Gastroesophageal sphincter (tissue), 4 donors: Measurements from ENCODE around the gene CLIC6. TPM values are rescaled to one million over a fixed set of nuclear protein-coding genes. Genes with fewer than 3 reads are reported as not detected.
A peak's percentile ranks its signal among the peaks of the same experiment; 100 is the strongest.
"Not testable (repeated sequence)": the region's sequence is repeated elsewhere in the genome, so short reads cannot be mapped to it uniquely, and the experiment has no call there.

ENCODE experiments used
- ATAC-seq: fragments of 150-250 bp; one replicate; pipeline ENCODE4 v1.9.1; 2016; ENCODE audit warnings: mild to moderate bottlenecking, moderate library complexity
- H3K27ac ChIP-seq, 4 donors: fragments of 200-600 bp; sonication (generic) in 3 of 4; 1 replicate in 3 of 4; 2 replicates in 1 of 4; pipeline ENCODE4 v1.5.1; 2016 to 2019
- H3K27me3 ChIP-seq: fragments of 200-600 bp; sonication (generic); one replicate; pipeline ENCODE4 v1.5.1; 2019
- H3K36me3 ChIP-seq, 2 donors: fragments of 200-600 bp; sonication (generic); one replicate each; pipeline ENCODE4 v1.5.1; 2019; ENCODE audit warnings: control low read depth in 1 of 2
- H3K4me1 ChIP-seq, 3 donors: fragments of 200-600 bp; sonication (generic); 1 replicate in 2 of 3; 2 replicates in 1 of 3; pipeline ENCODE4 v1.5.1; 2016 to 2019; ENCODE audit warnings: control low read depth in 2 of 3
- H3K4me3 ChIP-seq, 2 donors: fragments of 200-600 bp; sonication (generic); one replicate each; pipeline ENCODE4 v1.5.1; 2019; ENCODE audit warnings: mild to moderate bottlenecking in 1 of 2, moderate library complexity in 1 of 2
- H3K9me3 ChIP-seq, 3 donors: fragments of 200-600 bp; sonication (generic); one replicate each; pipeline ENCODE4 v1.5.1; 2017 to 2019; ENCODE audit warnings: control low read depth in 2 of 3
- EP300 ChIP-seq: sonication (generic); formaldehyde crosslinking; IDR thresholded peaks from one replicate; pipeline ENCODE4 v1.6.1; 2017; ENCODE audit warnings: antibody characterized with exemption, mild to moderate bottlenecking
- POLR2A ChIP-seq, 2 donors: fragments of 450-650 bp; IDR thresholded peaks; one replicate each; pipeline ENCODE4 v1.6.1; 2017; ENCODE audit warnings: antibody characterized with exemption in 2 of 2, mild to moderate bottlenecking in 2 of 2, moderate library complexity in 1 of 2
- POLR2AphosphoS5 ChIP-seq: sonication (generic); formaldehyde crosslinking; IDR thresholded peaks from one replicate; pipeline ENCODE4 v1.6.1; 2017; ENCODE audit warnings: antibody characterized with exemption
- WGBS, 2 donors: methylation state at CpG; one replicate each; pipeline ENCODE4 v1.1.5; 2018; ENCODE audit warnings: low coverage in 1 of 2; 5-methylcytosine and 5-hydroxymethylcytosine counted together
- total RNA-seq, 4 donors: library from RNA; depleted of rRNA; stranded (reverse); fragments of >200 nt; gene quantifications; one replicate each; pipeline ENCODE4 v1.1.0, GENCODE V29; 2016
- TF ChIP-seq, protein P1 (sequence below), 4 experiments: fragments of 200-600 bp in 2 of 4; fragments of 450-650 bp in 2 of 4; sonication (generic) in 1 of 4; IDR thresholded peaks; one replicate each; pipeline ENCODE4 v1.5.1; 2017 to 2019; ENCODE audit warnings: antibody characterized with exemption in 4 of 4, mild to moderate bottlenecking in 2 of 4, moderate library complexity in 2 of 4

The CLIC6 gene
- total RNA-seq, 4 donors from 2014 or later = 0.54 to 4.6 (median 0.66) TPM

DNA sequence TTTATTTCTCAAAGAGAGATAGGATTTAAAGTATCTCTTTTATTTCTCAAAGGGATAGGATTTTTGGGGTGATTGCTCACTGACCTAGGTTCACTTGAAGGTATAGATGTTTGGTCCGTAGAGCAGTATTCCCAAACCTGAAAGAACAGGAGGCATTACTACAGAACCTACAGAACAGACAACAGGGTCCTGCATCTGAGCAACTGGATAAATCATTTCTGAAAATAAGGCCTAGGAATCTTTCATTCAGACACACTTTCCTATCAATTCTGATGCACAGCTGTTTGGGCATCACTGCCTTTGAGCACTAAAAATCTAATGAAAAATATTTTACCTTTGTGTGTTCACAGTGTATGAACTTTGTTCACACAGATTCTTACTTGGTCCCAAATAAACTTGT, 17.2 kb upstream of the CLIC6 start:
- ATAC-seq = no peak
- H3K27me3 ChIP-seq = peaks cover 50% of the 10 kb centered on the region
- H3K27ac ChIP-seq = no peak overlapping the region
- H3K36me3 ChIP-seq = no peaks in the 10 kb centered on the region
- WGBS, 2 donors = 83 to 100% methylated on average over 1 of the region's 1 CpG
- peaks cover 0 to 26% (median 0%) of the 10 kb centered on the region in 3 donors for H3K9me3 ChIP-seq
- TF ChIP-seq POLR2AphosphoS5 (no peak), EP300 (no peak), POLR2A (IDR thresholded peaks at IDR 0.05) (no peak)
- TF ChIP-seq, protein P1, sequence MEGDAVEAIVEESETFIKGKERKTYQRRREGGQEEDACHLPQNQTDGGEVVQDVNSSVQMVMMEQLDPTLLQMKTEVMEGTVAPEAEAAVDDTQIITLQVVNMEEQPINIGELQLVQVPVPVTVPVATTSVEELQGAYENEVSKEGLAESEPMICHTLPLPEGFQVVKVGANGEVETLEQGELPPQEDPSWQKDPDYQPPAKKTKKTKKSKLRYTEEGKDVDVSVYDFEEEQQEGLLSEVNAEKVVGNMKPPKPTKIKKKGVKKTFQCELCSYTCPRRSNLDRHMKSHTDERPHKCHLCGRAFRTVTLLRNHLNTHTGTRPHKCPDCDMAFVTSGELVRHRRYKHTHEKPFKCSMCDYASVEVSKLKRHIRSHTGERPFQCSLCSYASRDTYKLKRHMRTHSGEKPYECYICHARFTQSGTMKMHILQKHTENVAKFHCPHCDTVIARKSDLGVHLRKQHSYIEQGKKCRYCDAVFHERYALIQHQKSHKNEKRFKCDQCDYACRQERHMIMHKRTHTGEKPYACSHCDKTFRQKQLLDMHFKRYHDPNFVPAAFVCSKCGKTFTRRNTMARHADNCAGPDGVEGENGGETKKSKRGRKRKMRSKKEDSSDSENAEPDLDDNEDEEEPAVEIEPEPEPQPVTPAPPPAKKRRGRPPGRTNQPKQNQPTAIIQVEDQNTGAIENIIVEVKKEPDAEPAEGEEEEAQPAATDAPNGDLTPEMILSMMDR (IDR thresholded peaks at IDR 0.05) = no peak
- no peak overlapping the region for H3K4me3 ChIP-seq
- no peaks in the 10 kb centered on the region for H3K4me1 ChIP-seq

DNA sequence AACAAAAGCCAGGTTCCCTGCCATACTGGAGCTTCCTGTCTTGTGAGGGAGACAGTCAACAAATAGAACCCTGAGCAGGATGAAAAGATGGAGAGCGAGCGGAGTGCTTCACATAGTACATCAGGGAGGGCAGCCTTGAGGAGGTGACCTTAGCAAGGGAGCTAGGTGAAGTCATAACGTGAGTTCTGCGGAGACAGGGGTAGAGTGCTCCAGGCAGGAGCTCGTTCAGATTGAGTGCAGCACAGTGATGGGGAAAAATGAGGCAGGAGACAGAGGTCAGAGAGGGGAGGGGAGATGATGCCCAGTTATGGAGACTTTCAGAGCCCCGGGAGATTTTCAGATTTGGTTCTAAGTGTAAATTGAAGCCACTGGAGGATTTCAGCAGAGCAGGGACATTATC, 15.3 kb upstream of the CLIC6 start:
- Histone ChIP-seq H3K36me3 (no peaks in the 10 kb centered on the region), H3K27me3 (peaks cover 38% of the 10 kb centered on the region), H3K9me3 (peaks cover 0 to 26% (median 0%) of the 10 kb centered on the region in 3 donors), H3K4me1 (no peaks in the 10 kb centered on the region), H3K4me3 (no peak overlapping the region), H3K27ac (no peak overlapping the region)
- TF ChIP-seq EP300 (no peak), POLR2A (IDR thresholded peaks at IDR 0.05) (no peak), POLR2AphosphoS5 (no peak)
- TF ChIP-seq, protein P1 (IDR thresholded peaks at IDR 0.05) = no peak
- ATAC-seq = no peak
- 69 to 81% methylated on average over 5 to 6 of the region's 6 CpGs for WGBS, 2 donors

DNA sequence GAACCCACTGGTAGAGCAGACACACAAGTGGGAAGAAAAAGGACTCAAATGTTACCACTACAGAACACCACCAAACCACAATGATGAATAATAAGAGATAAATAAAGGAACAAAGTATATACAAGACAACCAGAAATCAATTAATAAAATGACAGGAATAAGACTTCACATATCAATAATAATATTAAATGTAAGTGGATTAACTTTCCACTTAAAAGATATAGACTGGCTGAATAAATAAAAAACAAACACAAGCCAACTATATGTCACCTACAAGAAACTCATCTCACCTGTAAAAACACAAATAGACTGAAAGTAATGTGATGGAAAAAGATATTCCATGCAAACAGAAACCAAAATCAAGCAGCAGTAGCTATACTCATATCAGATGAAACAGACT, 6.9 kb upstream of the CLIC6 start:
- no peaks in the 10 kb centered on the region for H3K36me3 ChIP-seq
- no peaks in the 10 kb centered on the region for H3K4me1 ChIP-seq
- H3K27me3 ChIP-seq = peaks cover 14% of the 10 kb centered on the region
- TF ChIP-seq, protein P1 (IDR thresholded peaks at IDR 0.05) = no peak
- TF ChIP-seq POLR2AphosphoS5 = no peak
- TF ChIP-seq EP300 = no peak
- TF ChIP-seq POLR2A (IDR thresholded peaks at IDR 0.05) = no peak
- H3K27ac ChIP-seq = no peak overlapping the region
- no peak for ATAC-seq
- peaks cover 0 to 35% (median 2%) of the 10 kb centered on the region in 3 donors for H3K9me3 ChIP-seq
- H3K4me3 ChIP-seq = no peak overlapping the region

DNA sequence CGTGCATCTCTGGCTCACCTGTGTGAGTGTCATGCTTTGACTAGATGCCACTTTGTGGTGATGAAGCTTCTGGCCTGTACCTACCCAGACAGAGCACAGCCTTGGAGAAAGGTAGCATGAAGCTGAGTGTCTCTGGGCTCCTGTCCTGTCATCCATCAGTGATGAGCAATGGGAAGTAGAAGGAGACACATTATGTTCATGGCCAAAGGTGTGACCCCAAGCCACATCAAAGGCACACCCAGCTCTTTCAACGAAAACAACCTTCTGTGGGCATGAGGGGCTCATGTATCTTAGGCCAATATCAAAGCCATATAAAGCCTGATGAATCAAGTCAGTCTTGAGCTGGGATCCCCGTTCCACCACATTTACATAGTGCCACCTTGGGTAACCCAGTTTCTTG, 1.0 kb upstream of the CLIC6 start:
- no peak for TF ChIP-seq POLR2AphosphoS5
- no peak for TF ChIP-seq EP300
- TF ChIP-seq POLR2A (IDR thresholded peaks at IDR 0.05) = no peak
- TF ChIP-seq, protein P1 (IDR thresholded peaks at IDR 0.05) = no peak
- H3K4me3 ChIP-seq = no peak overlapping the region
- ATAC-seq = no peak

DNA sequence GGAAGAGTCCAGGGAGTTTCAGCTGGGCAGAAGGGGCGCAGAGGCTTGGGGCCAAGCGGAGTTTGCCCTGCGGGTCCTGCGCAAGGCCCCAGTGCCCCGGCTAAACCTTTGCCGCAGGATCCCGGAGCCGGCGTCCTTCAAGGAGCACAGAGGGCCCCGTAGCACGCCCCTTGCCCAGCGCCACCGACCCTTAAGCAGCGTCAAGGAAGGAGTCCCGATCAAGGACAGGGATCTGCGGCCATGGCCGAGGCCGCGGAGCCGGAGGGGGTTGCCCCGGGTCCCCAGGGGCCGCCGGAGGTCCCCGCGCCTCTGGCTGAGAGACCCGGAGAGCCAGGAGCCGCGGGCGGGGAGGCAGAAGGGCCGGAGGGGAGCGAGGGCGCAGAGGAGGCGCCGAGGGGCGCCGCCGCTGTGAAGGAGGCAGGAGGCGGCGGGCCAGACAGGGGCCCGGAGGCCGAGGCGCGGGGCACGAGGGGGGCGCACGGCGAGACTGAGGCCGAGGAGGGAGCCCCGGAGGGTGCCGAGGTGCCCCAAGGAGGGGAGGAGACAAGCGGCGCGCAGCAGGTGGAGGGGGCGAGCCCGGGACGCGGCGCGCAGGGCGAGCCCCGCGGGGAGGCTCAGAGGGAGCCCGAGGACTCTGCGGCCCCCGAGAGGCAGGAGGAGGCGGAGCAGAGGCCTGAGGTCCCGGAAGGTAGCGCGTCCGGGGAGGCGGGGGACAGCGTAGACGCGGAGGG, 520 bp downstream of the CLIC6 start:
- no peak for TF ChIP-seq POLR2A (IDR thresholded peaks at IDR 0.05)
- TF ChIP-seq POLR2AphosphoS5 = no peak
- TF ChIP-seq, protein P1 (IDR thresholded peaks at IDR 0.05) = no peak
- TF ChIP-seq EP300 = no peak
- ATAC-seq = peak; percentile 30
- H3K9me3 ChIP-seq = no peaks in the 10 kb centered on the region
- H3K4me3 ChIP-seq = peak overlapping the region; percentile 13 to 48
- peaks cover 70% of the 10 kb centered on the region for H3K27me3 ChIP-seq
- no peaks in the 10 kb centered on the region for H3K36me3 ChIP-seq
- peaks cover 0 to 19% (median 14%) of the 10 kb centered on the region in 3 donors for H3K4me1 ChIP-seq
- WGBS, 2 donors = 0 to 3% methylated on average over 3 to 6 of the region's 74 CpGs
- no peak overlapping the region for H3K27ac ChIP-seq

More for the DNA sequence above, 1.0 kb upstream of the CLIC6 start:
- Histone ChIP-seq H3K27ac (no peak overlapping the region), H3K27me3 (peaks cover 56% of the 10 kb centered on the region), H3K36me3 (no peaks in the 10 kb centered on the region), H3K9me3 (peaks cover 0 to 2% (median 0%) of the 10 kb centered on the region in 3 donors), H3K4me1 (peaks cover 0 to 19% (median 14%) of the 10 kb centered on the region in 3 donors)
- WGBS, 2 donors = 82 to 92% methylated on average over 2 to 3 of the region's 3 CpGs

DNA sequence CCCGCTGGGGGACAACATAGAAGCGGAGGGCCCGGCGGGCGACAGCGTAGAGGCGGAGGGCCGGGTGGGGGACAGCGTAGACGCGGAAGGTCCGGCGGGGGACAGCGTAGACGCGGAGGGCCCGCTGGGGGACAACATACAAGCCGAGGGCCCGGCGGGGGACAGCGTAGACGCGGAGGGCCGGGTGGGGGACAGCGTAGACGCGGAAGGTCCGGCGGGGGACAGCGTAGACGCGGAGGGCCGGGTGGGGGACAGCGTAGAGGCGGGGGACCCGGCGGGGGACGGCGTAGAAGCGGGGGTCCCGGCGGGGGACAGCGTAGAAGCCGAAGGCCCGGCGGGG, 1.1 kb downstream of the CLIC6 start:
- peaks cover 76% of the 10 kb centered on the region for H3K27me3 ChIP-seq
- WGBS, 2 donors = no CpG with 5 or more reads among the region's 46 CpGs
- H3K27ac ChIP-seq, H3K36me3 ChIP-seq, ATAC-seq, H3K9me3 ChIP-seq: not testable (repeated sequence)
- H3K4me3 ChIP-seq = peak overlapping the region; percentile 13 to 48
- peaks cover 0 to 19% (median 14%) of the 10 kb centered on the region in 3 donors for H3K4me1 ChIP-seq
